ENCODE results near the gene RPL23.

RPL23 gene

GRCh38 chr17:38853292-38854219 is at the start of gene RPL23:
RPL23 (minus strand) TSS chr17:38853721; CDS start chr17:38853710, 11 bp downstream.
- DNase-seq: peak; percentile 92

- no peak for DNase-seq
Observed at GRCh38 chr17:38900978-38901656, 47.6 kb upstream of the RPL23 start.

- no peak for DNase-seq
Observed at GRCh38 chr17:38899421-38899820, 45.9 kb upstream of the RPL23 start.

GRCh38 chr17:38898812-38899348 is 45.4 kb upstream of the RPL23 start:
- no peak for DNase-seq

- DNase-seq: no peak
Observed at GRCh38 chr17:38898291-38898679, 44.8 kb upstream of the RPL23 start.

- no peak for DNase-seq
Observed at GRCh38 chr17:38897671-38898290, 44.3 kb upstream of the RPL23 start.

GRCh38 chr17:38897176-38897575 is 43.7 kb upstream of the RPL23 start:
- DNase-seq: no peak

- DNase-seq: no peak
Observed at GRCh38 chr17:38896346-38896954, 42.9 kb upstream of the RPL23 start.

- no peak for DNase-seq
Observed at GRCh38 chr17:38894276-38894675, 40.8 kb upstream of the RPL23 start.

- no peak for DNase-seq
Observed at GRCh38 chr17:38893607-38894006, 40.1 kb upstream of the RPL23 start.

- no peak for DNase-seq
Observed at GRCh38 chr17:38893113-38893512, 39.6 kb upstream of the RPL23 start.

GRCh38 chr17:38892620-38893019 is 39.1 kb upstream of the RPL23 start:
- DNase-seq: no peak

GRCh38 chr17:38892083-38892482 is 38.6 kb upstream of the RPL23 start:
- DNase-seq: no peak

- no peak for DNase-seq
Observed at GRCh38 chr17:38891441-38891840, 37.9 kb upstream of the RPL23 start.

GRCh38 chr17:38890410-38890746 is 36.9 kb upstream of the RPL23 start:
- no peak for DNase-seq

- DNase-seq: no peak
Observed at GRCh38 chr17:38889745-38890409, 36.4 kb upstream of the RPL23 start.

GRCh38 chr17:38888842-38889241 is 35.3 kb upstream of the RPL23 start:
- no peak for DNase-seq

GRCh38 chr17:38886643-38887010 is 33.1 kb upstream of the RPL23 start:
- DNase-seq: no peak

- no peak for DNase-seq
Observed at GRCh38 chr17:38885728-38886642, 32.5 kb upstream of the RPL23 start.

- no peak for DNase-seq
Observed at GRCh38 chr17:38885044-38885727, 31.7 kb upstream of the RPL23 start.

Data from NCI-H1048 (cell line).